H1 (cell line): ENCODE results near the gene CACNB4. TPM values are rescaled to one million over a fixed set of nuclear protein-coding genes. Genes with fewer than 3 reads are reported as not detected.

Source experiments
- CTCF ChIA-PET: fragments of 300-600 bp; sonication (Branson Sonifier 250); formaldehyde crosslinking; loops from one replicate; lab custom pipeline; 2021; ENCODE audit not compliant: partially characterized antibody; lab: Charles Lee
- POLR2A ChIA-PET: fragments of 300-600 bp; sonication (Branson Sonifier 250); formaldehyde crosslinking; loops from one replicate; lab custom pipeline; 2021; ENCODE audit warnings: inconsistent platforms; ENCODE audit not compliant: partially characterized antibody; lab: Charles Lee
- DNase-seq, 2 experiments: peaks; one replicate each; pipeline versions ENCODE4 v3.0.0 to v3.0.0-alpha.2; 2010 to 2022; ENCODE audit warnings: low spot score in 2 of 2, low read depth in 1 of 2, mixed read lengths in 1 of 2
- FAIRE-seq: peaks from 2 replicates; lab custom pipeline; 2011; peaks lifted over from hg19 to GRCh38; lab: Jason Lieb, UNC
- H2AFZ ChIP-seq: 2 replicates; pipeline ENCODE4 v1.8.1; 2012; ENCODE audit warnings: low read length, inconsistent platforms
- H2AK5ac ChIP-seq: 2 replicates; pipeline ENCODE4 v1.6.1; 2013; ENCODE audit warnings: low read depth, low read length
- H2BK120ac ChIP-seq: replicated peaks from 2 replicates; pipeline ENCODE3; 2013; ENCODE audit warnings: low read depth, low read length, inconsistent platforms
- H2BK12ac ChIP-seq: 2 replicates; pipeline ENCODE4 v1.6.1; 2013; ENCODE audit warnings: low read depth, low read length
- H2BK15ac ChIP-seq: 2 replicates; pipeline ENCODE4 v1.6.1; 2013; ENCODE audit warnings: low read length
- H2BK20ac ChIP-seq: 2 replicates; pipeline ENCODE4 v1.6.1; 2013; ENCODE audit warnings: low read length
- H2BK5ac ChIP-seq: 2 replicates; pipeline ENCODE4 v1.6.1; 2013; ENCODE audit warnings: low read depth, low read length
- H3K14ac ChIP-seq: 2 replicates; pipeline ENCODE4 v1.6.1; 2013; ENCODE audit warnings: inconsistent platforms; ENCODE audit not compliant: insufficient read length
- H3K18ac ChIP-seq: 2 replicates; pipeline ENCODE4 v1.6.1; 2013; ENCODE audit warnings: low read length; ENCODE audit errors: extremely low read depth
- H3K23ac ChIP-seq: 2 replicates; pipeline ENCODE4 v1.6.1; 2013; ENCODE audit warnings: inconsistent platforms; ENCODE audit not compliant: insufficient read length
- H3K23me2 ChIP-seq: 2 replicates; pipeline ENCODE4 v1.6.1; 2013; ENCODE audit warnings: low read depth, low read length
- H3K27ac ChIP-seq: 2 replicates; pipeline ENCODE4 v1.6.1; 2011; ENCODE audit warnings: low read depth, low read length, inconsistent platforms
- H3K27me3 ChIP-seq, 4 experiments: replicated peaks in 1 of 4; 1 replicate in 1 of 4; 2 replicates in 3 of 4; pipeline versions ENCODE4 v1.6.1 to v1.8.1; 2011 to 2013; ENCODE audit warnings: low read length in 3 of 4, mild to moderate bottlenecking in 3 of 4, inconsistent platforms in 2 of 4, mixed read lengths in 2 of 4, moderate library complexity in 1 of 4; ENCODE audit not compliant: control insufficient read depth in 3 of 4, insufficient read depth in 3 of 4; ENCODE audit errors: extremely low read depth in 1 of 4
- H3K36me3 ChIP-seq, 4 experiments: 2 replicates each; pipeline versions ENCODE4 v1.6.1 to v1.8.1; 2011 to 2013; ENCODE audit warnings: mild to moderate bottlenecking in 4 of 4, low read length in 3 of 4, moderate library complexity in 2 of 4, control low read depth in 1 of 4, inconsistent platforms in 1 of 4; ENCODE audit not compliant: insufficient read depth in 4 of 4, control insufficient read depth in 2 of 4
- H3K4ac ChIP-seq: replicated peaks from 2 replicates; pipeline ENCODE3; 2013; ENCODE audit warnings: low read length, low read depth, mixed read lengths, inconsistent platforms; ENCODE audit not compliant: insufficient read length
- H3K4me1 ChIP-seq, 4 experiments: replicated peaks in 1 of 4; 1 replicate in 1 of 4; 2 replicates in 3 of 4; pipeline versions ENCODE4 v1.6.1 to v1.8.1; 2011 to 2013; ENCODE audit warnings: low read length in 3 of 4, inconsistent platforms in 2 of 4, mixed read lengths in 1 of 4; ENCODE audit not compliant: insufficient read depth in 4 of 4, control insufficient read depth in 3 of 4
- H3K4me2 ChIP-seq, 2 experiments: 2 replicates each; pipeline versions ENCODE4 v1.6.1 to v1.8.1; 2011 to 2013; ENCODE audit warnings: low read depth in 2 of 2, low read length in 2 of 2, control low read depth in 1 of 2, inconsistent platforms in 1 of 2, mild to moderate bottlenecking in 1 of 2; ENCODE audit not compliant: insufficient read depth in 1 of 2
- H3K4me3 ChIP-seq, 4 experiments: fragments of 200-600, 300-600 bp in 1 of 4; sonication (generic), shearing (Covaris generic), sonication (Bioruptor Twin) in 1 of 4; 2 replicates each; pipeline versions ENCODE4 v1.5.1 to v1.8.1; 2011 to 2016; ENCODE audit warnings: low read length in 4 of 4, low read depth in 3 of 4, control low read depth in 2 of 4, inconsistent platforms in 2 of 4, mild to moderate bottlenecking in 2 of 4, mixed read lengths in 1 of 4, moderate library complexity in 1 of 4; ENCODE audit not compliant: insufficient read depth in 2 of 4; ENCODE audit errors: extremely low read depth in 1 of 4
- H3K56ac ChIP-seq: replicated peaks from 2 replicates; pipeline ENCODE3; 2013; ENCODE audit warnings: low read depth, mild to moderate bottlenecking, mixed read lengths, low read length, inconsistent platforms; ENCODE audit not compliant: insufficient read length
- H3K79me1 ChIP-seq: 2 replicates; pipeline ENCODE4 v1.6.1; 2013; ENCODE audit warnings: low read depth, low read length, control low read depth
- H3K79me2 ChIP-seq, 2 experiments: 2 replicates each; pipeline versions ENCODE4 v1.6.1 to v1.8.1; 2012 to 2013; ENCODE audit warnings: low read length in 2 of 2, mild to moderate bottlenecking in 2 of 2, inconsistent platforms in 1 of 2; ENCODE audit not compliant: insufficient read depth in 2 of 2, control insufficient read depth in 1 of 2
- H3K9ac ChIP-seq, 4 experiments: replicated peaks in 1 of 4; 1 replicate in 1 of 4; 2 replicates in 3 of 4; pipeline versions ENCODE4 v1.6.1 to v1.8.1; 2011 to 2013; ENCODE audit warnings: low read depth in 3 of 4, low read length in 3 of 4, control low read depth in 2 of 4, mild to moderate bottlenecking in 2 of 4, moderate library complexity in 2 of 4, inconsistent platforms in 1 of 4; ENCODE audit errors: extremely low read depth in 1 of 4
- H3K9me3 ChIP-seq, 2 experiments: 2 replicates each; pipeline versions ENCODE4 v1.6.1 to v1.8.1; 2012 to 2013; ENCODE audit warnings: mild to moderate bottlenecking in 2 of 2, moderate library complexity in 2 of 2, control low read depth in 1 of 2, inconsistent platforms in 1 of 2, low read depth in 1 of 2, low read length in 1 of 2, mixed read lengths in 1 of 2; ENCODE audit not compliant: insufficient read depth in 2 of 2
- H4K20me1 ChIP-seq, 2 experiments: replicated peaks in 1 of 2; 2 replicates each; pipeline versions ENCODE3 to v1.8.1; 2011 to 2013; ENCODE audit warnings: inconsistent platforms in 2 of 2, low read length in 2 of 2, mild to moderate bottlenecking in 1 of 2; ENCODE audit not compliant: insufficient read depth in 2 of 2, control insufficient read depth in 1 of 2
- H4K5ac ChIP-seq: 2 replicates; pipeline ENCODE4 v1.6.1; 2013; ENCODE audit warnings: low read length, low read depth, mixed read lengths, inconsistent platforms; ENCODE audit not compliant: insufficient read length
- H4K8ac ChIP-seq: 2 replicates; pipeline ENCODE4 v1.8.0; 2013; ENCODE audit warnings: mild to moderate bottlenecking, moderate library complexity, low read length, inconsistent platforms; ENCODE audit not compliant: insufficient read depth; ENCODE audit errors: extremely low read depth
- H4K91ac ChIP-seq: replicated peaks from 2 replicates; pipeline ENCODE3; 2013; ENCODE audit warnings: low read length, mixed read lengths, inconsistent platforms; ENCODE audit not compliant: insufficient read length
- CEBPB ChIP-seq: IDR thresholded peaks from 2 replicates; pipeline ENCODE4 v1.6.1; 2012; ENCODE audit warnings: low read depth, low read length
- CREB1 ChIP-seq: IDR thresholded peaks from 2 replicates; pipeline ENCODE4 v1.6.1; 2012; ENCODE audit warnings: inconsistent platforms
- EZH2 ChIP-seq: fragments of 200-600 bp; sonication (generic); IDR thresholded peaks from 2 replicates; pipeline ENCODE4 v1.7.1; 2012; ENCODE audit warnings: low read depth, mild to moderate bottlenecking, moderate library complexity, low read length, inconsistent platforms; ENCODE audit not compliant: severe bottlenecking
- KDM4A ChIP-seq: IDR thresholded peaks from one replicate; pipeline ENCODE4 v1.7.1; 2012; ENCODE audit warnings: low read depth, mild to moderate bottlenecking, moderate library complexity, low read length, inconsistent platforms; ENCODE audit not compliant: severe bottlenecking
- NRF1 ChIP-seq: IDR thresholded peaks from 2 replicates; pipeline ENCODE4 v1.6.1; 2011; ENCODE audit warnings: mild to moderate bottlenecking, low read depth, low read length, improper control_type of control experiment
- PHF8 ChIP-seq: fragments of 200-600 bp; sonication (generic); conservative IDR thresholded peaks from 2 replicates; pipeline ENCODE4 v1.7.1; 2012; ENCODE audit warnings: low read depth, mild to moderate bottlenecking, inconsistent platforms, low read length, moderate library complexity
- POU5F1 ChIP-seq: IDR thresholded peaks from 2 replicates; pipeline ENCODE4 v1.6.1; 2011; ENCODE audit warnings: low read depth, mild to moderate bottlenecking, low read length, moderate library complexity
- RAD21 ChIP-seq, 2 experiments: IDR thresholded peaks in 1 of 2; conservative IDR thresholded peaks in 1 of 2; 2 replicates each; pipeline ENCODE4 v1.6.1; 2011; ENCODE audit warnings: low read depth in 2 of 2, low read length in 2 of 2, improper control_type of control experiment in 1 of 2, inconsistent platforms in 1 of 2, mild to moderate bottlenecking in 1 of 2, moderate library complexity in 1 of 2
- RBBP5 ChIP-seq: IDR thresholded peaks from 2 replicates; pipeline ENCODE4 v1.7.1; 2012; ENCODE audit warnings: low read depth, mild to moderate bottlenecking, inconsistent platforms, low read length, moderate library complexity, borderline replicate concordance
- RNF2 ChIP-seq: fragments of 200-900, 300-1000 bp; sonication (generic); IDR thresholded peaks from 2 replicates; pipeline ENCODE4 v1.7.1; 2016; ENCODE audit warnings: borderline replicate concordance, low read depth, mild to moderate bottlenecking, antibody characterized with exemption, low read length; ENCODE audit not compliant: poor library complexity, severe bottlenecking; ENCODE audit errors: missing control alignments
- SIX5 ChIP-seq: IDR thresholded peaks from 2 replicates; pipeline ENCODE4 v1.6.1; 2011; ENCODE audit warnings: mild to moderate bottlenecking, low read depth, low read length
- SUZ12 ChIP-seq: fragments of 200-600 bp; sonication (generic); IDR thresholded peaks from 2 replicates; pipeline ENCODE4 v1.6.1; 2012; ENCODE audit warnings: mild to moderate bottlenecking, inconsistent platforms, low read length, moderate library complexity, mixed read lengths
- TAF1 ChIP-seq: IDR thresholded peaks from 2 replicates; pipeline ENCODE4 v1.6.1; 2011; ENCODE audit warnings: mild to moderate bottlenecking, low read depth, low read length
- TCF12 ChIP-seq: IDR thresholded peaks from 2 replicates; pipeline ENCODE4 v1.6.1; 2011; ENCODE audit warnings: low read depth, mild to moderate bottlenecking, low read length
- TEAD4 ChIP-seq: IDR thresholded peaks from 2 replicates; pipeline ENCODE4 v1.6.1; 2012; ENCODE audit warnings: low read depth, low read length, inconsistent platforms, mixed read lengths
- WGBS, 2 experiments: shearing (Covaris generic) in 1 of 2; methylation state at CpG; one replicate each; pipeline versions ENCODE4 v1.1.6 to v1.1.7; 2013 to 2015; ENCODE audit warnings: low lambda C conversion rate in 2 of 2, mixed read lengths in 2 of 2, inconsistent platforms in 1 of 2, low coverage in 1 of 2, missing lambda C conversion rate in 1 of 2; ENCODE audit not compliant: insufficient replicate concordance in 2 of 2, insufficient coverage in 1 of 2, insufficient read length in 1 of 2; ENCODE audit errors: extremely low coverage in 1 of 2, missing lambda C conversion rate in 1 of 2; 5-methylcytosine and 5-hydroxymethylcytosine counted together
- polyA plus RNA-seq, 7 experiments: library from polyadenylated mRNA; depleted of rRNA in 3 of 7; stranded (reverse) in 5 of 7; unstranded in 2 of 7; fragments of >200 nt in 5 of 7; fragments of 200-250 nt in 2 of 7; gene quantifications; 1 replicate in 5 of 7; 2 replicates in 1 of 7; 4 replicates in 1 of 7; pipeline versions ENCODE4 v1.2.1 to v1.2.3, GENCODE V29; 2011 to 2013; ENCODE audit warnings: missing spikeins in 2 of 7, mixed read lengths in 2 of 7
- total RNA-seq: library from RNA; stranded (reverse); fragmentation: NEBNext Ultra II Directional; extraction: Animal tissue kit (Norgen Biotek cat#: 25700); gene quantifications from 2 replicates; pipeline ENCODE4 v1.2.1, GENCODE V29; 2021

The CACNB4 gene
- total and polyA plus RNA-seq, 2 of the 8 experiments (the other 6 are each of a cell fraction or from before 2014, with no cell fraction given) = 2.0 to 4.0 TPM

DNA sequence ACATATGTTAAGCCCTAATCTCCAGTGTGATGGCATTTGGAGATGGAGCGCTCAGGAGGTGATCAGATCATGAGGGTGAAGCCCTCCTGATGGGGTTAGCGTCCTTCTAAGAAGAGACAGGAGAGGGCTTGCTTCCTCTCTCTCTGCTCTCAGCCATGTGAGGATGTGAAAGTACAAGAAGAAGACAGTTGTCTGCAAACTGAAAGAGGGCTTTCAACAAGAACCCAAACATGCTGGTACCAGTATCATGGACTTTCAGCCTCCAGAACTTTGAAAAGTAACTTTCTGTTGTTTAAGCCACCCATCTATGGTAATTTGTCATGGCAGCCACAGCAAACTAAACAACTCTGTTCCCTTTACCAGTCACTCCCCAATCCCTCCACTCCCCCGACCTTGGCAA, 47.4 kb downstream of the CACNB4 start:
- H3K79me1 ChIP-seq = no peaks in the 10 kb centered on the region
- H3K4me1 ChIP-seq = peaks cover 7 to 18% (median 10%) of the 10 kb centered on the region in 4 experiments
- DNase-seq (no peak), FAIRE-seq (no peak)
- H3K4ac ChIP-seq = no peak overlapping the region
- H4K5ac ChIP-seq = no peak overlapping the region
- no peaks in the 10 kb centered on the region for H3K27me3 ChIP-seq
- no peak overlapping the region for H3K56ac ChIP-seq
- no peak overlapping the region; the same call in 1 of the 2 replicates for H2BK12ac ChIP-seq
- CTCF ChIA-PET = interaction anchor here (0.6 to 1.3 kb wide), 2 partner anchors 12 to 48 kb away, joined by 3 read pairs; no protein-coding TSS in a partner anchor
- 0 out of 2 replicates have a peak, but pooled peaks cover 2% of the 10 kb centered on the region for H3K23me2 ChIP-seq
- H2BK20ac ChIP-seq = peak overlapping the region; percentile 23; the same call in 1 of the 2 replicates
- H3K4me3 ChIP-seq = no peak overlapping the region
- H3K23ac ChIP-seq = no peak overlapping the region
- no peak overlapping the region for H2BK5ac ChIP-seq
- no peak overlapping the region for H3K9ac ChIP-seq
- H3K4me2 ChIP-seq = no peak overlapping the region
- no peak overlapping the region for H2BK120ac ChIP-seq
- H2AFZ ChIP-seq = no peak overlapping the region
- H3K18ac ChIP-seq = no peak overlapping the region
- no peaks in the 10 kb centered on the region for H3K9me3 ChIP-seq
- H3K36me3 ChIP-seq = no peaks in the 10 kb centered on the region
- H4K20me1 ChIP-seq = no peaks in the 10 kb centered on the region
- no peaks in the 10 kb centered on the region for H3K79me2 ChIP-seq
- H3K27ac ChIP-seq = no peak overlapping the region
- WGBS, 2 experiments = 82% methylated on average over 3 of the region's 3 CpGs; no CpG with 5 or more reads in 1 of the 2 experiments
- POLR2A ChIA-PET = no interaction called here
- H4K91ac ChIP-seq = no peak overlapping the region
- H3K14ac ChIP-seq = no peak overlapping the region
- no peak overlapping the region for H2AK5ac ChIP-seq
- no peak overlapping the region for H2BK15ac ChIP-seq
- no peak overlapping the region for H4K8ac ChIP-seq
- TF ChIP-seq TEAD4 (no peak), TAF1 (no peak), CEBPB (no peak), KDM4A (no peak), POU5F1 (no peak), NRF1 (no peak), RNF2 (no peak), SUZ12 (no peak), CREB1 (no peak), SIX5 (no peak), RBBP5 (no peak), RAD21 (IDR thresholded peaks at IDR 0.05 in 1 of 2, conservative IDR thresholded peaks at IDR 0.05 in 1 of 2; ENCODE audit: low read depth in 2 of 2, low read length in 2 of 2) (no peak), TCF12 (no peak), EZH2 (no peak), PHF8 (no peak)
